ENCODE data around the gene PPP3CA.

The PPP3CA gene

DNA sequence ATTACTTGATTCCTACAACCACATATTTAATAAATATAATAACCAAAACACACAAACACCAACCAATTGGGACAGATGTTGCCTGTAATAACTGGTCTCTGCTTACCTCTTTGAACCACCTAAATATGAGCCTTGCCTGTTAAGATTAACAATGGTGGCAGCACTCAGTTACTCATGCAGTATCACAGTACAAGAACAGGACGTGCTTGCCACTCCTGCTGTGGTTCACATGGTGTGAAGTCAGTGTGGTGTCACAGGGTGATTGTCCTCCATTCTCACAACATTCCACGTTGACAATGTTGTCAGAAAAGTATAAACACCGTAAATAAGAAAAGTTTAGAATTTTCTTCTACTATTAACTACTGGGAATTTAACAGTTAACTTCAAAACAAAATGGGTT lies 365.0 kb downstream of the PPP3CA start:
- H2AFZ ChIP-seq (ENCODE audit: low read depth), result no peak overlapping the region
- H3K9ac ChIP-seq, result no peak overlapping the region
- no peaks in the 10 kb centered on the region for H3K79me2 ChIP-seq (ENCODE audit: insufficient read depth, low read depth)
- H4K20me1 ChIP-seq (ENCODE audit: insufficient read depth), result no peaks in the 10 kb centered on the region
- no peak overlapping the region for H3K27ac ChIP-seq
- H3K27me3 ChIP-seq (ENCODE audit: insufficient read depth, low read depth), result no peaks in the 10 kb centered on the region
- no peaks in the 10 kb centered on the region for H3K36me3 ChIP-seq (ENCODE audit: insufficient read depth)
- no peak overlapping the region for H3K4me3 ChIP-seq (IDR thresholded peaks at IDR 0.05; ENCODE audit: insufficient read depth, low read depth, low read length)
- H3K4me2 ChIP-seq, result no peak overlapping the region
- H3K4me1 ChIP-seq (ENCODE audit: low read depth, poor library complexity, severe bottlenecking), result no peaks in the 10 kb centered on the region
- no peak for TF ChIP-seq CTCF (conservative IDR thresholded peaks at IDR 0.05; ENCODE audit: low read depth, low read length)

DNA sequence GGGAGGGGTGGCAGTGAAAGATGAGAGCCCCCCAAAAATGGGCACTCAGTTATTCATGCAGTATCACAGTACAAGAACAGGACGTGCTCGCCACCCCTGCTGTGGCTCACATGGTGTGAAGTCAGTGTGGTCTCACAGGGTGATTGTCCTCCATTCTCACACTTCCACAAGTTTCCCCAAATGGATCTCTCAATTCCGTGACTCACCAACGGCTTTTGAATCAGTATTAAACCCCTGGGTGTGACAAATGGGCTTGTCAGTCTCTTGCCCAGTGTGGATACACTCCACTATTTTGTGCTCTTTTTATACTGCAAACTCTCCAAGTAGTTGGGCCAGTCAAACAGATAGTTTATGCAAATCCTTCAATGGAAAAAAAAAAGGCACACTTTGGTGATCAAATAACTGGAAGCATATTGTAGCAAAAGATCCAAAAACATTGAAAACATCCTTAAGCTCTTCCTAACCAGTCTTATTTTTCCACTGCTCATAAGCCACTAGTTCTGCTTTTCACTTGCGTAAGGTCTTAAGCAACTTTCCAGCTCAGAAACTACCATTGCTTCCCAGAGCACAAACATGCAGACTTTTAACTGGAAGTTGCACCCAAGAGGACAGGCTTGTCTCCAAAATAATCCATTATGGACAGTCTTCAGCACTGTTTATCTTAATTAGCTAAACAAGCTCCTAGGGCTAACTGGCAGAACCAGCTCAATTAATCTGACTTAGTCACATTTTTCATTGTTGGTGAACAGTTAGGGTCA lies 365.7 kb downstream of the PPP3CA start:
- Histone ChIP-seq H3K27ac (no peak overlapping the region), H3K9ac (no peak overlapping the region), H3K4me2 (no peak overlapping the region), H3K36me3 (ENCODE audit: insufficient read depth) (no peaks in the 10 kb centered on the region), H3K4me3 (IDR thresholded peaks at IDR 0.05; ENCODE audit: insufficient read depth, low read depth, low read length) (no peak overlapping the region), H4K20me1 (ENCODE audit: insufficient read depth) (no peaks in the 10 kb centered on the region), H2AFZ (ENCODE audit: low read depth) (no peak overlapping the region), H3K4me1 (ENCODE audit: low read depth, poor library complexity, severe bottlenecking) (no peaks in the 10 kb centered on the region), H3K27me3 (ENCODE audit: insufficient read depth, low read depth) (no peaks in the 10 kb centered on the region), H3K79me2 (ENCODE audit: insufficient read depth, low read depth) (no peaks in the 10 kb centered on the region)
- TF ChIP-seq CTCF (conservative IDR thresholded peaks at IDR 0.05; ENCODE audit: low read depth, low read length), result no peak

- Histone ChIP-seq H3K4me3 (IDR thresholded peaks at IDR 0.05; ENCODE audit: insufficient read depth, low read depth, low read length) (no peak overlapping the region), H3K27me3 (ENCODE audit: insufficient read depth, low read depth) (no peaks in the 10 kb centered on the region), H3K9ac (no peak overlapping the region), H3K4me2 (no peak overlapping the region), H2AFZ (ENCODE audit: low read depth) (no peak overlapping the region), H3K4me1 (ENCODE audit: low read depth, poor library complexity, severe bottlenecking) (no peaks in the 10 kb centered on the region), H3K36me3 (ENCODE audit: insufficient read depth) (no peaks in the 10 kb centered on the region), H3K27ac (no peak overlapping the region), H4K20me1 (ENCODE audit: insufficient read depth) (no peaks in the 10 kb centered on the region), H3K79me2 (ENCODE audit: insufficient read depth, low read depth) (no peaks in the 10 kb centered on the region)
- no peak for TF ChIP-seq CTCF (conservative IDR thresholded peaks at IDR 0.05; ENCODE audit: low read depth, low read length)
Observed at GRCh38 chr4:100979736-100980135, 367.6 kb downstream of the PPP3CA start.

- no peaks in the 10 kb centered on the region for H3K4me1 ChIP-seq (ENCODE audit: low read depth, poor library complexity, severe bottlenecking)
- H2AFZ ChIP-seq (ENCODE audit: low read depth), result no peak overlapping the region
- no peak for TF ChIP-seq CTCF (conservative IDR thresholded peaks at IDR 0.05; ENCODE audit: low read depth, low read length)
- H3K9ac ChIP-seq, result no peak overlapping the region
- no peak overlapping the region for H3K4me3 ChIP-seq (IDR thresholded peaks at IDR 0.05; ENCODE audit: insufficient read depth, low read depth, low read length)
- no peak overlapping the region for H3K27ac ChIP-seq
- H3K27me3 ChIP-seq (ENCODE audit: insufficient read depth, low read depth), result no peaks in the 10 kb centered on the region
- H3K36me3 ChIP-seq (ENCODE audit: insufficient read depth), result no peaks in the 10 kb centered on the region
- H3K4me2 ChIP-seq, result no peak overlapping the region
- H3K79me2 ChIP-seq (ENCODE audit: insufficient read depth, low read depth), result no peaks in the 10 kb centered on the region
- H4K20me1 ChIP-seq (ENCODE audit: insufficient read depth), result no peaks in the 10 kb centered on the region
Observed at GRCh38 chr4:100977746-100978397, 369.5 kb downstream of the PPP3CA start.

All from KMS-11 (cell line).